Stimulated activated CD8-positive, alpha-beta memory T cell treated with anti-CD3 and anti-CD28 coated beads, Interleukin-15, amount 100 ng/mL, for 24 hours (primary cell): ENCODE data around the gene TAF9B.
"Not testable (repeated sequence)": the region's sequence is repeated elsewhere in the genome, so short reads cannot be mapped to it uniquely, and the experiment has no call there.

Source experiments
- DNase-seq: peaks from one replicate; pipeline ENCODE4 v3.0.0-alpha.2; 2020; ENCODE audit warnings: low read depth

TAF9B gene

DNA sequence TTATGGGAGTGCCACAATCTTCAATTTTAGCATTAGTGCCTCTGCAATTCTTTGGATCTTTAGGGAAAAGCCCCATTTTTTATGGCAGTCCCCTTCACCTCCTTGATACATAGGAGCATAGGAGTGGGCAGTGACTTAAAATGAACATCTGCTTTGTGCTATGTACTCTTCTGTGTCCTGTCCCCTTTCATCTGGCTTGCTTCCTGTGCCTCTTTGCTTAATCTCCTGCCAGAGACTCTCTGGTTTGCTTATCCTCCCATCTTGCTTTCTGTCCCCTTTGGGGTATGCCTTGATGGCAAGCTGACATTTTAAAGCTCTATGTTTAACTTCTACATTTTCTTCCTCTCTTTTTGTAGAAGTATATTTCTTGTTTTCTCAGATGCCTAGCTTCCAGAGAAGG, 23.1 kb downstream of the TAF9B start:
- no peak for DNase-seq

DNA sequence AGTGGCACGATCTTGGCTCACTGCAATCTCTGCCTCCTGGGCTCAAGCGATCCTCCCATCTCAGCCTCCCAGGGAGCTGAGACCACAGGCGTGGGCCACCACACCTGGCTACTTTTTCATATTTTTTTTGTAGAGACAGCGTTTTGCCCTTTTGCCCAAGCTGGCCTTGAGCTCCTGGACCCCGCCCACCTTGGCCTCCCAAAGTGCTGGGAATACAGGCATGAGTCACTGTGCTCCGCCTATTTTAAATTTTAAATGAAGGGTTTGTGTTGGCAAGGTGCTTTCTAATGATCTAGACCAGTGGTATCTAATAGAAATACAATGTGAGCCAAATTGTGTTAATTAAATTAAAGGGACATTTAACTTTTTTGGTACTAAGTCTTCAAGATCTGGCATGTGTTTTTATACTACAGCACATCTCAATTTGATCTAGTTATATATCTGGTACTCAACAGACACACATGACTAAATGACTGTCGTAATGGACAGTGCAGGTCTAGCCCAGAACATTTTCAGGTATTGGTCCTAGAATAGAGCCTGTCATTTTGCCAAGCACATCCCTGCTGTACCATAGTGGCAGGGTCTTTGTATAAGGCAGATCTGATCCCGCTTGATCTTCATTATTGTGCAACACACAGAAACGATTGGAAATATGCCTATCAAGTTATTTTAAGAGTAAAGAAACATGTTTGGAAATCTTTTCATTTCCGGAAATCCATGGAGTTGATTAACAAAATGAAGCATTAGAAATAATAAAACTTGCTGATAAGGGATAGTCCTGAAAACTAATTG, 28.1 kb downstream of the TAF9B start:
- DNase-seq: no peak

DNA sequence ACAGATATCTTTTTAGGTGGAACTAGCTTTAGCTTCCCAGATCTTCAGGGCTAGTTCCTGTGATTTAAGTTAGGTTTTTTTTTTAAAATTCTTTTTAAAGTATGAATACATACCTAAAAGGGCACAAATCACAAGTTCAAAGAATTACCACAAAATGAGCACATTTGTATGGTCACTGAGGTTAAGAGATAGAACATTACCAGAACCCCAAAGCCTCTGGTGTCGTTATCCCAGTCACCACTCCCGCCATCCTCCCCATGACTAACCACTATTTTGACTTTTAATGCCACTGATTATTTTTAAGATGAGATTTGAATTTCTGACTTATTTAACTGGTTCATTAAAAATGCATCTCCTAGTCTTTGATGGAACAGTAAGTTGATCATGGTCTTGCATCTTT, 30.0 kb downstream of the TAF9B start:
- no peak for DNase-seq

DNA sequence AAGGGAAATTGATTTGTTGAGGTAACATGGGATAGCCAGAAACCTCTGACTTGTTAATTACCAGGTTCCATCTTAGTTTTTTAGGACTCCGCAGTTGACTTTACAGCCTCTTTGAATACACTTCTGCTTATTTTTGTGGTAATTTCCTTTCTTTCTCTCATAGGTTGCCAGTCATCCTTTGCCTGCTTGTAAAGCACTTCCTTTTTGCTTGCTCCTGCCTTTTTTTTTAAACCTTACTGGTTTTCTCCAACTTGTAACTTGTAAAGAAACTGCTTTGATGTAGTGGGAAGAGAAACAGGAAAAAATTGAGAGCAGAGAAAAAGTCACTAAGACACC, 32.8 kb downstream of the TAF9B start:
- no peak for DNase-seq

DNA sequence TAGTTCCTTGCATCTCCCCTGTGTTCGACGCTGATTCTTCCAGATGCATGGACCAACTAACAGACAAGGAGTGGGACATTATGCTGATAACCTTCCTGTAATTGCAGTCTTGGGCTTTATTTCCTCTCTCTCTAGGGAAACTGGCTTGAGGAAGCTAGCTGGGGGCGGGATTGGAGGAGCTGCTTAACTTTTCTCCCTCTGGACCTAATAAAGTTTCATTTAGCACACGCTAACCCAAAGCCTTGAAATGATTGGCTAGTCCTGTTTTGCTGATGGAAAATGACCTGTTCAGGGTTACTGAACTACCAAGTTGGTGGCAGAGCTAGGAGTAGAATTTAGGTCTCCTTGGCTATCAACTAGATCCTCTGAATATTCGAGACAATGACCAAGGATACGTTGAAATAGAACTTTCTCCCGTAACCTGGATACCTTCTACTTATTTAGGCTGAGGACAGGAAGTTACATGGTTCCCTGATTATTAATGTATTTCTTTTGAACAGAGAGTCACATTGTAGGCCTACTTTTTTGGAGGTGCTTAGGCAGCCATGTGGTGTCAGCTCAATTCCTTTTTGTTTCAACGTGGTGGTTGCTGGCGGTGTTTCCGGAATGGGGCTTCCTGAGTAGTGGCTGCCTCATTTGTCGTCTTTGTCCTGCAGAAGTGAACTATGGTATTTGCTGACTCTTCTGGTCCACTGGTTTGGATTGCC, 33.4 kb downstream of the TAF9B start:
- DNase-seq: no peak

DNA sequence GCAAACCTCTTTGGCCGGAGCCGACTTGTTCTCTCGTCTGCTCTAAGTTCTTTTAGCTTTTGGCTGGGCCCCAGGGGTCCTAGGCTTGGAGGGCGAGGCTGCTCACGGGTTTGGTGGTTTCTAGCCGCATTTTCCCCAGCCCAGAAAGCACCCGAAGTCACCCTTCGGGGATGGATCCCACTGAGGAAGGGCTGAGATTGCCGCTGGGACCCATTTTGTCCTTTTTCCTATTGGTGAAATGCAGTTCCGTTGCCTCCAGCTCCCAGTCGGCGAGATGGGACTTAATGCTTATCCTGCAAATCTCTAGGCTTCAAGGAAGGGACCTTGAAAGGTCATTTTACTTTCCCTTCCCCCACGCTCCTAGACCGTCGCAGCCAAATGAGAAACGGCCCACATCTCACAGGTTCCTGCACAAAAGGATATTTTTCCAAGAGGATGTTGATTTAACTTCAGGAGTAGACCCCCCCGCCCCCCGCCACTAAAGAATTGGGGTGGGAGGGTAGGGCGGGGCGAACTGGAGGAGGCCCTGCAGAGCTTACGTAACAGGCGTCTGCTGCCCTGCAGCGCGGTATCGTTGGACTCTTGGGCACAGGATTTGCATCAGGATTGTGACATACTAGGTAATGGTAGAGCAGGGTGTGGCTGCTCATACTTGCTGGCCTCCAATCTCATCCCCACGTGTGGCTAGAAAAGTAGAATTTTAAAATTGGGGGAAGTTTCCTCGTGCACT, 34.8 kb downstream of the TAF9B start:
- DNase-seq: no peak

DNA sequence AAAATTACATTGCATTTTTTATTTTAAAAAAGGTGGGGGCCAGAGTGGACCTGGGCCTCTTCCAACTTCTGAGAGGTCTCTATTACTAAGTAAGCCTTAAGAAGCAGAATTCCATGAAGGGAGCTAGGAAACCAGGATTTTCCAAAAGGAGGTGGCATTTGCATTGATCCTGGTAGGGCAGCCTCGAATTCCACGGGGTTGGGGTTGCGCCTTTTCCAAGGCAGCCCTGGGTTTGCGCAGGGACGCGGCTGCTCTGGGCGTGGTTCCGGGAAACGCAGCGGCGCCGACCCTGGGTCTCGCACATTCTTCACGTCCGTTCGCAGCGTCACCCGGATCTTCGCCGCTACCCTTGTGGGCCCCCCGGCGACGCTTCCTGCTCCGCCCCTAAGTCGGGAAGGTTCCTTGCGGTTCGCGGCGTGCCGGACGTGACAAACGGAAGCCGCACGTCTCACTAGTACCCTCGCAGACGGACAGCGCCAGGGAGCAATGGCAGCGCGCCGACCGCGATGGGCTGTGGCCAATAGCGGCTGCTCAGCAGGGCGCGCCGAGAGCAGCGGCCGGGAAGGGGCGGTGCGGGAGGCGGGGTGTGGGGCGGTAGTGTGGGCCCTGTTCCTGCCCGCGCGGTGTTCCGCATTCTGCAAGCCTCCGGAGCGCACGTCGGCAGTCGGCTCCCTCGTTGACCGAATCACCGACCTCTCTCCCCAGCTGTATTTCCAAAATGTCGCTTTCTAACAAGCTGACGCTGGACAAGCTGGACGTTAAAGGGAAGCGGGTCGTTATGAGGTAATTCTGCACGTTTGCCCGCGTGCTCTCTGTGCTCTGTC, 35.6 kb downstream of the TAF9B start, which contains the start of gene PGK1:
Gene PGK1, plus strand, starts transcription at position 626 of the 824 bp plus-strand sequence. Its CDS starts 93 bp downstream, at position 719.
- DNase-seq: peak; percentile 73

DNA sequence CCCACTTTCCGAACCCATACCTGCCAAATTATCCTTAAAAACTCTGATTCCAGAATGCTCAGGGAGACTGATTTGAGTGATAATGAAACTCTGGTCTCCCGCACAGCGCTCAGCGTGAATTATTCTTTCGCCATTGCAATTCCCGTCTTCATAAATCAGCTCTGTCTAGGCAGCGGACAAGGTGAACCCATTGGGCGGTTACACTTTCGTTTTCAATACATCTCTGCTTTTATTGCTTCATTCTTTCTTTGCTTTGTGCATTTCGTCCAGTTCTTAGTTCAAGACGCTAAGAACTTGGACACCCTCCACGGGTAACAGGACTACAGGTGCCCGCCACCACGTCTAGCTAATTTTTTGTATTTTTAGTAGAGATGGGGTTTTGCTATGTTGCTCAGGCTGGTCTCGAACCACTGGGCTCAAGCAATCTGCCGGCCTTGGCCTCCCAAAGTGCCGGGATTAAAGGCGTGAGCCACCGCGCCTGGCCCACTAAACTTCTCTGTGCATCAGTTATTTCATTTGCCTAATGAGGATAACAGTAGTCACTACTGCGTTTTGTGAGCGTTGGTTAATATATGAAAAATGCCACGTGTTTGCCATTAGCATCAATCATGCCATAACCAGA, 36.3 kb downstream of the TAF9B start:
- DNase-seq: no peak

DNA sequence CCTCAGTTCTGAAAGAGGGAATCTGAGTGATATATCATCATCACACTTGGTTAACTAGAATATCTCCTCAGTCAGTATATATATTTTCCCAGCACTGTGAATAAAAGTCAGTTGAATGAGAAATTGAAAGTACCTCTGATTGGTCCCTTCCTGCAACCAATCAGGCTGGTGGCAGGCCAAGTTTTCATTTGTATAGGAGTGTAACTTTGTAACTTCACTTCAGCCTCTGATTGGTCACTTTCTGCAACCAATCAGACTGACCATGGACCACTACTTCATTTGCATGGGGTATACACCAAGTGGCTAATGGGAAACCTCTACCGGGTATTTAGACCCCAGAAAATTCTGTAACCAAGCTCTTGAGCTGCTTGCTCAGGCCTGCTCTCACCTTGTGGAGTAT, 37.4 kb downstream of the TAF9B start:
- no peak for DNase-seq

DNA sequence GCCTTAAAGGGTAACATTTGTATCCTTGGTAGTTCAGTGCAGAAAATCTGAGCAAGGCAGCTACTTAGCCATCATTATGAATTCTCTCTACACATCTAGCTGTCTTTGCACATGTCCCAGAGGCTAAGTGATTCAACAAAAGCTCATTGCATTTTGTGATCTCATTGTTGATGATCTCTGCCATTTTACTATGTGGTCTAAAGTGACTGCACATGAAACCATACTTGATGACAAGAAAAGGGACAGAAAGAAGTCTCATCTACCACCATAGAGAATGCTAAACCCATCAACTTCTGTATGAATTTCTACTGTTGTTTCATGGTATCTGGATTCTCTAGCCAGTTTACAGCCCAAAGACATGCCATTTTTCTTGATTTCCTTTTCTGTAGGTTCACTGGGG, 41.3 kb downstream of the TAF9B start:
- DNase-seq: no peak

DNA sequence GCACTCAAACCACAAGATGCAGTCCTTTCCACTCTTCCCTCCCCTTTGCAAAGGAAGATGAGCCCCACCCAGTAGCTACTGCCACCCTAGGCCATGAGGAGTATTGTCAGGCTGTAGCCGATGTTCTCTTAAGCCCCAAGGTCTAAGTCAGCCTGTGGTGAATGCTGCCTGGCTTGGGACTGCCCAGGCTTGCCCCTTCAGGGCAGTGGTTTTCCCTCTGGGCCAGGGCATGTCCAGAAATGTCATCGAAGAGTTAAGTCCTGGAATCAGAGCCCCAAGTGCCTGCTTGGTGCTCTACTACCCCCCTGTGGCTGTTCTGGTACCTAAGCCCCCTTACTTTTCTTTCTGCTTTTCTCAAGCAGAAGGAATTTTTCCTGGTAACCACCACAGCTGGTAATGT, 47.2 kb downstream of the TAF9B start:
- DNase-seq: no peak

DNA sequence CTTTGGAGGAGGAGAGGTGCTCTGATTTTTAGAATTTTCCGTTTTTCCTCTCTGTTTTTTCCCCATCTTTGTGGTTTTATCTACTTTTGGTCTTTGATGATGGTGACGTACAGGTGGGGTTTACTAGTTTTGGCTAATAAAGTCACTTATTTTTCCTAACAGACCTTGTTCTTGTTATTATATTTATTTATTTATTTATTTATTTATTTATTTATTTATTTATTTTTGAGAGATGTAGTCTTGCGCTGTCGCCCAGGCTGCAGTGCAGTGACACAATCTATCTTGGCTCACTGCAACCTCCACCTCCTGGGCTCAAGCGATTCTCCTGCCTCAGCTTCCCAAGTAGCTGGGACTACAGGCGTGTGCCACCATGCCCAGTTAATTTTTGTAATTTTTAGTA, 58.0 kb downstream of the TAF9B start:
- DNase-seq: not testable (repeated sequence)
